Duodenal mucosa (tissue), 2 donors: Measurements from ENCODE around the gene MRPL12.

Experiments
- H3K27ac ChIP-seq: one replicate; pipeline ENCODE4 v1.7.0; 2013; ENCODE audit warnings: low read depth, low read length
- H3K27me3 ChIP-seq, 2 donors: one replicate each; pipeline ENCODE4 v1.7.0; 2013; ENCODE audit warnings: low read length in 2 of 2, control low read depth in 1 of 2; ENCODE audit not compliant: insufficient read depth in 2 of 2, control insufficient read depth in 1 of 2
- H3K36me3 ChIP-seq, 2 donors: one replicate each; pipeline ENCODE4 v1.7.0; 2013; ENCODE audit warnings: low read length in 2 of 2, control low read depth in 1 of 2; ENCODE audit not compliant: insufficient read depth in 2 of 2, control insufficient read depth in 1 of 2
- H3K4me1 ChIP-seq, 2 donors: one replicate each; pipeline ENCODE4 v1.7.0; 2013; ENCODE audit warnings: low read length in 2 of 2, control low read depth in 1 of 2; ENCODE audit not compliant: insufficient read depth in 2 of 2, control insufficient read depth in 1 of 2
- H3K4me3 ChIP-seq, 2 donors: one replicate each; pipeline ENCODE4 v1.7.0; 2013; ENCODE audit warnings: low read length in 2 of 2, low read depth in 1 of 2
- H3K9ac ChIP-seq, 2 donors: one replicate each; pipeline ENCODE4 v1.7.0; 2013; ENCODE audit warnings: low read length in 2 of 2, low read depth in 1 of 2
- H3K9me3 ChIP-seq, 2 donors: one replicate each; pipeline ENCODE4 v1.7.0; 2013; ENCODE audit warnings: low read length in 2 of 2, control low read depth in 1 of 2; ENCODE audit not compliant: control insufficient read depth in 1 of 2

MRPL12 gene

DNA sequence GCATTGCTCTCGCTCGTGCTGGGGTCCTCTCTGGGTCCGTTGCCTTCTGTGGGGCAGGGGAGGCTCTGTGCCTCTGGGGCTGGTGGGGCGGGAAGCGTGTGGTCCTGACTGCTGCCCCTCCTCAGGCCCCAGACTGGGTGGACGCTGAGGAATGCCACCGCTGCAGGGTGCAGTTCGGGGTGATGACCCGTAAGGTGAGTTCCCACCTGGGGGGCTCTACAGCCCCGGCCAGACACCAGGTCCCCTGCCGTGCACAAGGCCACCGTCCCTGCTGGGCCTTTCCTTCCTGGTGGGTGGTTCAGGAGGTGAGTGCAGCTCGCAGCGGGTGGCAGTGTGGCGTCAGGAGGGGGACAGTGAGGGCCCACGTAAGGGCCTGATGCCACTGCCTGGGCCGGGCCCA lies 12.6 kb upstream of the MRPL12 start:
- H3K27ac ChIP-seq: no peak overlapping the region
- no peaks in the 10 kb centered on the region for H3K27me3 ChIP-seq
- H3K4me1 ChIP-seq: peaks cover 1 to 2% of the 10 kb centered on the region in 2 donors
- H3K4me3 ChIP-seq: no peak overlapping the region
- H3K9ac ChIP-seq: no peak overlapping the region
- H3K36me3 ChIP-seq: peaks cover 52 to 95% of the 10 kb centered on the region in 2 donors
- H3K9me3 ChIP-seq: no peaks in the 10 kb centered on the region

DNA sequence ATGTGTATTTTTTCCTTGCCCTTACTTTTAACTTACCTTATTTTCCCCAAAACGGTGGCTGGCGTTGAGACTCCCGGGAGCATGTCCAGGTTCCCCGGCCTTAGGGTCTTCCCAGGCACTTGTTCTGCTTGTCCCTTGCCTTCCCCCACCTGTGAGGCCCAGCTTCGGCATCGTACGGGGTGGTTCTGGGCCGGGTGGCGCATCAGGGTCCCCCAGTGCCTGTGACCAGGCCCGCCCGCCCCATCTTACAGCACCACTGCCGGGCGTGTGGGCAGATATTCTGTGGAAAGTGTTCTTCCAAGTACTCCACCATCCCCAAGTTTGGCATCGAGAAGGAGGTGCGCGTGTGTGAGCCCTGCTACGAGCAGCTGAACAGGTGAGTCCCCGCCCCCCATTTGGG lies 12.0 kb upstream of the MRPL12 start:
- no peaks in the 10 kb centered on the region for H3K27me3 ChIP-seq
- H3K4me1 ChIP-seq: no peaks in the 10 kb centered on the region
- no peak overlapping the region for H3K9ac ChIP-seq
- H3K4me3 ChIP-seq: no peak overlapping the region
- peaks cover 51 to 95% of the 10 kb centered on the region in 2 donors for H3K36me3 ChIP-seq
- H3K9me3 ChIP-seq: no peaks in the 10 kb centered on the region
- no peak overlapping the region for H3K27ac ChIP-seq

DNA sequence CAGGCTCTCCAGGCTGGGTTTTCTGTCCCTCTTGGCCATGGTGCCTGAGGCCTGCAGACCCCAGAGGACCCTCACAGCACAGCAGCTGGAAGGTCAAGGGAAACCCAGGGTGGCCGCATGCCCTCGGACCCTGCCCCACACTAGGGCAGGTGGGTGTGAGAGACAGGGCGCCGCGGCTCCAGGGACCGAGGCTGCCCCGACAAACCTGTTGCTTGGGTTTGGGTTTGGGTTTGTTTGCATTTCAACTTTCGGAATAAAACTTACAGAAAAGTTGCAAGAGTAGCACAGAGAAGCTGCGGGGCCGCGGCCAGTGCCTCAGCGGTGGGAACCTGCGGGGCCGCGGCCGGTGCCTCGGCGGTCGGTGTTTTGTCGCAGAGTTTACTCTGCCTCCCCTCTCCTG lies 11.6 kb upstream of the MRPL12 start:
- no peaks in the 10 kb centered on the region for H3K4me1 ChIP-seq
- H3K36me3 ChIP-seq: peaks cover 48 to 95% of the 10 kb centered on the region in 2 donors
- H3K27ac ChIP-seq: no peak overlapping the region
- no peaks in the 10 kb centered on the region for H3K9me3 ChIP-seq
- no peak overlapping the region for H3K9ac ChIP-seq
- no peak overlapping the region for H3K4me3 ChIP-seq
- H3K27me3 ChIP-seq: no peaks in the 10 kb centered on the region

DNA sequence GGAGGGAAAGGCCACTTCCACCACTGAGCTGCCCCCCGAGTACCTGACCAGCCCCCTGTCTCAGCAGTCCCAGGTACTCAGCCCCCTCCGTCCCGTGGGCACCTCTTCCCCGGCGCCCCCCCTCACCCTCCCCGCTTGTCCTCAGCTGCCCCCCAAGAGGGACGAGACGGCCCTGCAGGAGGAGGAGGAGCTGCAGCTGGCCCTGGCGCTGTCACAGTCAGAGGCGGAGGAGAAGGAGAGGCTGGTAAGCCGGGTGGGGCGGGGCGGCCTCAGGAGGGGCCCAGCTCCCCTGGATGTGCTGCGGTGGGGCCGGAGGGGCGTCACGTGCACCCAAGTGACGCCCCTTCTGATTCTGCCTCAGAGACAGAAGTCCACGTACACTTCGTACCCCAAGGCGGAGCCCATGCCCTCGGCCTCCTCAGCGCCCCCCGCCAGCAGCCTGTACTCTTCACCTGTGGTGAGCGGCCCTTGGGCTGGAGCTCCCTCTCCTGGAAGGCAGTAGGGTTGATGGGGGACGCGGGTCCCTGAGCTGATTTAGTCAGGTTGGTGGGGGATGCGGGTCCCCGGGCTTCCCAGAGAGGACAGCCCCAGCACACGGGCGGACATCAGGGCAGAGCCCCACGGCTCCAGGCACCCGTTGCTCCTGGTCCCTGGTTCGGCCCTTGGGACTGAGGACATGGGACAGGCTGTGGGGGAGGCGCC lies 9.5 kb upstream of the MRPL12 start:
- Histone ChIP-seq H3K4me3 (no peak overlapping the region), H3K27ac (no peak overlapping the region), H3K9me3 (no peaks in the 10 kb centered on the region), H3K27me3 (no peaks in the 10 kb centered on the region), H3K9ac (no peak overlapping the region), H3K4me1 (no peaks in the 10 kb centered on the region), H3K36me3 (peaks cover 45 to 95% of the 10 kb centered on the region in 2 donors)

DNA sequence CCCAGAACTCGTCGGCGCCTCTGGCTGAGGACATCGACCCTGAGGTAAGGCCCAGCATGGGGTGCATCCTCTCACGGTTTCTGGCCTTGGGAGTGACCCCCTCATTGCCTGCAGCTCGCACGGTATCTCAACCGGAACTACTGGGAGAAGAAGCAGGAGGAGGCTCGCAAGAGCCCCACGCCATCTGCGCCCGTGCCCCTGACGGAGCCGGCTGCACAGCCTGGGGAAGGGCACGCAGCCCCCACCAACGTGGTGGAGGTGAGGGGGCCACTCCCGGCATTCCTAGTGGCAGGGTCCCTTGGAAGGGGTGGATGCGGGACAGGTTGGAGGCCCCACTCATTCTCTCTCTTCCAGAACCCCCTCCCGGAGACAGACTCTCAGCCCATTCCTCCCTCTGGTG lies 8.4 kb upstream of the MRPL12 start:
- H3K27ac ChIP-seq: no peak overlapping the region
- H3K27me3 ChIP-seq: no peaks in the 10 kb centered on the region
- peaks cover 50 to 93% of the 10 kb centered on the region in 2 donors for H3K36me3 ChIP-seq
- no peak overlapping the region for H3K9ac ChIP-seq
- no peak overlapping the region for H3K4me3 ChIP-seq
- no peaks in the 10 kb centered on the region for H3K4me1 ChIP-seq
- H3K9me3 ChIP-seq: no peaks in the 10 kb centered on the region

DNA sequence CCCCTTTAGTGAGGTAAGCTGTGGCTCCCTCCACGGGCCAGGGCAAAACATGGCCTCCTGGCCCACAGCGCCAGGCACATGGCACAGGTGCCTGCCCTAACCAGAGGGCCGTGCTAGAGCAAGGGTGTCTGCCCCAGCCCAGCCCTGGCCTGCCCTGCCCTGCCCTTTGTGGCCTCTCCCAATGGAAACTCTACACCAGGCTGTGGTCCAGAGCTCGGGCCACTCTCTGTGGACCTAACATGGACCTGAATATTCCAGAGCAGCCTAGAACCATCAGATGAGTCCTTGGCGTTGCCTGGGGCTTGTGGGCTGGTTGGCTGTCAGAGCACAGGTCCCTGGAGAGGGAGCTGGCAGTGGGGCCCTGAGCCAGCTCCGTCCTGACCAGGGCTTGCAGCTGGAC lies 8.0 kb upstream of the MRPL12 start:
- no peaks in the 10 kb centered on the region for H3K9me3 ChIP-seq
- H3K27me3 ChIP-seq: no peaks in the 10 kb centered on the region
- H3K9ac ChIP-seq: no peak overlapping the region
- H3K4me3 ChIP-seq: no peak overlapping the region
- peaks cover 50 to 89% of the 10 kb centered on the region in 2 donors for H3K36me3 ChIP-seq
- H3K4me1 ChIP-seq: no peaks in the 10 kb centered on the region
- no peak overlapping the region for H3K27ac ChIP-seq

DNA sequence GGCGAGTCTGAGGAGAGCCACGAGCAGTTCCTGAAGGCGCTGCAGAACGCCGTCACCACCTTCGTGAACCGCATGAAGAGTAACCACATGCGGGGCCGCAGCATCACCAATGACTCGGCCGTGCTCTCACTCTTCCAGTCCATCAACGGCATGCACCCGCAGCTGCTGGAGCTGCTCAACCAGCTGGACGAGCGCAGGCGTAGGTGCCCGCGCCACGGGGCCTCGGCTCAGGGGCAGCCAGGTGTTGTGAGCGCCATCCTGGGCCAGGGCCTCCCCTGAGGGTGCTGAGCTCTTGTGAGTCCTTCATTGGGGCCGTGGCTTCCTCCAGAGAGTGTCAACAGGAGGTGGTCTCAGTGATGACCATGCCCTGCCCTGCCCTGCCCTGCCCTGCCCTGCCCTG lies 7.4 kb upstream of the MRPL12 start:
- H3K27ac ChIP-seq: no peak overlapping the region
- no peaks in the 10 kb centered on the region for H3K27me3 ChIP-seq
- no peak overlapping the region for H3K9ac ChIP-seq
- H3K36me3 ChIP-seq: peaks cover 46 to 86% of the 10 kb centered on the region in 2 donors
- no peaks in the 10 kb centered on the region for H3K9me3 ChIP-seq
- H3K4me3 ChIP-seq: no peak overlapping the region
- H3K4me1 ChIP-seq: peaks cover 2% of the 10 kb centered on the region in 2 donors

DNA sequence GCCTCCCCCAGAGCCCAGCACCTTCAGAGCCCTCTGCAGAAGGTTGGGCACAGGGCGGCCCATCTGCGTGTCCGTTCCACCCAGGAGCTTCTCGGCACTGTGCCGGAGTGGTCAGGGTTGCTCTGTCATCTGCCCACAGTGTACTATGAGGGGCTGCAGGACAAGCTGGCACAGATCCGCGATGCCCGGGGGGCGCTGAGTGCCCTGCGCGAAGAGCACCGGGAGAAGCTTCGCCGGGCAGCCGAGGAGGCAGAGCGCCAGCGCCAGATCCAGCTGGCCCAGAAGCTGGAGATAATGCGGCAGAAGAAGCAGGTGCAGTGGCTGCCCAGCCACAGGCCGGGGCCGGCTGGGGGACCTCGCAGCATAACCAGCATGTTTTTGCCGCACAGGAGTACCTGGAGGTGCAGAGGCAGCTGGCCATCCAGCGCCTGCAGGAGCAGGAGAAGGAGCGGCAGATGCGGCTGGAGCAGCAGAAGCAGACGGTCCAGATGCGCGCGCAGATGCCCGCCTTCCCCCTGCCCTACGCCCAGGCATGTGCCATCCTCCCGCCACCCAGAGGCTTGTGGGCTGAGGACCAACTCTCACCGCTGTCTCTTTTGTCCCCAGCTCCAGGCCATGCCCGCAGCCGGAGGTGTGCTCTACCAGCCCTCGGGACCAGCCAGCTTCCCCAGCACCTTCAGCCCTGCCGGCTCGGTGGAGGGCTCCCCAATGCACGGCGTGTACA lies 6.8 kb upstream of the MRPL12 start:
- Histone ChIP-seq H3K9ac (no peak overlapping the region), H3K4me3 (no peak overlapping the region), H3K27me3 (no peaks in the 10 kb centered on the region), H3K36me3 (peaks cover 46 to 86% of the 10 kb centered on the region in 2 donors), H3K4me1 (peaks cover 8% of the 10 kb centered on the region in 2 donors), H3K9me3 (no peaks in the 10 kb centered on the region), H3K27ac (no peak overlapping the region)

DNA sequence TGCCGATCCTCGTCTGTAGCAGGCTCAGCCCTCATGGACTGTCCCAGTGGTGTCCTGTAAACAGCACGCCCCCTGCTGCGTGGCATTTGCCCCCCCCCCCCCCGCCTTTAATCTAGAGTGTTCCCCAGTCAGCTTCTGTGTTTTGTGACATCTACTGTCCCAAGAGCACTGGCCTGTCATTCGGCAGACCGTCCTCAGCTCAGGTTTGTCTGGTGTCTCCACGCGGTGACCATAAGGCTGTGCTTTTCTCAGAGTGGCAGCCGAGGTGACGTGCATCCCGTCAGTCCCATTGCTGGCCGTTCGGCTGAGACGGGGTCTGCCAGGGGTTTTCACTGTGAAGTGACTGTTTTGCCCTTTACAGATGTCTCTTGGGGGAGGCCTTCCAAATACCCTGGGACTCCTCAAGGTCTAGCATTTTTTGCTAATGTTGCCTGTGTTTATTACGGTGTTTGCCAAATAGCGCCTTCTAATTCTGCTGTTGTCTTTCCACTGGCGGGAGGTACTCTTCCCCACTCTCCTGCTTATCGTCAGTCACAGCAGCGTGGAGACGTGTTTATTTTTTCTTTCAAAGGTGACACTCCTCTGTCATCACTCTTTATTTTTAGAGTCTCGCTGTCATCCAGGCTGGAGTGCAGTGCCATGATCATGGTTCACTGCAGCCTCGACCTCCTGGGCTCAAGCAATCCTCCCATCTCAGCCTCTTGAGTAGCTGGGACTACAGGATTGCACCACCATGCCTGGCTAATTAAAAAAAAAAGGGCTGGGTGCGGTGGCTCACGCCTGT lies 5.7 kb upstream of the MRPL12 start:
- peaks cover 15 to 19% of the 10 kb centered on the region in 2 donors for H3K4me1 ChIP-seq

More for the DNA sequence above, 5.7 kb upstream of the MRPL12 start:
- Histone ChIP-seq H3K9me3 (no peaks in the 10 kb centered on the region), H3K9ac (no peak overlapping the region), H3K4me3 (no peak overlapping the region), H3K36me3 (peaks cover 46 to 81% of the 10 kb centered on the region in 2 donors), H3K27ac (no peak overlapping the region), H3K27me3 (no peaks in the 10 kb centered on the region)
